ENCODE data around the gene PRKAA2.
"Not testable (repeated sequence)": the region's sequence is repeated elsewhere in the genome, so short reads cannot be mapped to it uniquely, and the experiment has no call there.

The PRKAA2 gene

DNA sequence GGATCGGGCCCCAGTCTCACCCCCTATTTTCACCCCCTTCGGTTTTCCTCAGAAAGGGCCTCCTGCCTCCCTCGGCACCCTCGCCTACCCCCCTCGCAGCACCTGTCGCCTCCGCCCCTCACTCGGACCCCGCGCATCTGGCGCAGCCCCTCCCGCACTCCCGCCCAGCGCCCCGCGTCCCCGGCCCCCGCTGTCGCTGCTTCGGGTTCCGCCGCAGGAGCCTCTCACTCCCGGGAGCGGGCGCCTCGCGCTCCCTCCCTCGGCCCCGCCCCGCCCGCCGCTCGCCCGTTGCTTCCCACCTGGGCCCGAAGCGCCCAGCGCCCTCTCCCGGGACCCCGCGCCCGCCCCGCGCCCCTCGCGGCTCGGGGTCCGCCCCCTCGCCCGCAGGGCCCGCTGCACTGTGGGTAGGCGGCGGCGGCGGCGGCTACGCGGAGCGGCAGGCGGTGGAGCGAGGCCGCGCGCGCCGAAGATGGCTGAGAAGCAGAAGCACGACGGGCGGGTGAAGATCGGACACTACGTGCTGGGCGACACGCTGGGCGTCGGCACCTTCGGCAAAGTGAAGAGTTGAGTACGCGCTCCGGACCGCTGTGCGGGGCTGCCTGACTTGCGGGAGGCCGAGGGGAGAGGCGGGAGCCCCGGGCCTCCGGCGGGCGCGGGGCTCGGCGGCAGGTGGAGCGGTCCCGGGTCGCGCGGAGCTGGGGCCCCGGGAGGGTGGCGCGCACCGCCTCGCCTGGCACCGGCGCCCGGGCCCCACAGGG is at the start of gene PRKAA2:
TSS of gene PRKAA2 (plus strand) at position 396 of the 758 bp plus-strand sequence. CDS start at position 470, 74 bp downstream.
- DNase-seq (ENCODE audit: low read depth), result peak; percentile 24

DNA sequence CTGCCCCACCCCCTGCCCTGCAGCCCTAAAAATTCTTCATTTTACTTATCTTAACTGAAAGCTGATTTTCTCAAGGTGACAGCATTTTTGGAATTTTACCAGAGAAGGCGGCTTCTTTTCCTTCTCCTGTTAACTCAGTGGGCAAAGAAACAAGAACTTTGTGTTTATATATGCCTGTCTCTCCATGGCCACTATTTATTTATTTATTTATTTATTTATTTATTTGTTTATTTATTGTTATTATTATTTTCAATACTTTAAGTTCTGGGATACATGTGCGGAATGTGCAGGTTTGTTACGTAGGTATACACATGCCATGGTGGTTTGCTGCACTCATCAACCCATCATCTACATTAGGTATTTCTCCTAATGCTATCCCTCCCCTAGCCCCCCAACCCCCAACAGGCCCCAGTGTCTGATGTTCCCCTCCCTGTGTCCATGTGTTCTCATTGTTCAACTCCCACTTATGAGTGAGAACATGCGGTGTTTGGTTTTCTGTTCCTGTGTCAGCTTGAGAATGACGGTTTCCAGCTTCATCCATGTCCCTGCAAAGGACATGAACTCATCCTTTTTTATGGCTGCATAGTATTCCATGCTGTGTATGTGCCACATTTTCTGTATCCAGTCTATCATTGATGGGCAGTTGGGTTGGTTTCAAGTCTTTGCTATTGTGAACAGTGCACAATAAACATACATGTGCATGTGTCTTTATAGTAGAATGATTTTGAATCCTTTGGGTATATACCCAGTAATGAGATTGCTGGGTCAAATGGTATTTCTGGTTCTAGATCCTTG is 49.5 kb upstream of the PRKAA2 start:
- DNase-seq (ENCODE audit: low read depth), result not testable (repeated sequence)

DNA sequence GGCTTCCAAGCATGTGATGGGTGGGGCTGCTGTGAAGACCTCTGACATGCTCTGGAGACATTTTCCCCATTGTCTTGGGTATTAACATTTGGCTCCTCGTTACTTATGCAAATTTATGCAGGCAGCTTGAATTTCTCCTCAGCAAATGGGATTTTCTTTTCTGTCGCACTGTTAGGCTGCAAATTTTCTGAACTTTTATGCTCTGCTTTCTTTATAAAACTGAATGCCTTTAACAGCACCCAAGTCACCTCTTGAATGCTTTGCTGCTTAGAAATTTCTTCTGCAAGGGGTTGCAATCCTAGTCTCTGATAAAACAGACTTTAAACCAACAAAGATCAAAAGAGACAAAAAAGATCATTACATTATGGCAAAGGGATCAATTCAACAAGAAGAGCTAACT is 35.0 kb upstream of the PRKAA2 start:
- DNase-seq (ENCODE audit: low read depth), result not testable (repeated sequence)

DNA sequence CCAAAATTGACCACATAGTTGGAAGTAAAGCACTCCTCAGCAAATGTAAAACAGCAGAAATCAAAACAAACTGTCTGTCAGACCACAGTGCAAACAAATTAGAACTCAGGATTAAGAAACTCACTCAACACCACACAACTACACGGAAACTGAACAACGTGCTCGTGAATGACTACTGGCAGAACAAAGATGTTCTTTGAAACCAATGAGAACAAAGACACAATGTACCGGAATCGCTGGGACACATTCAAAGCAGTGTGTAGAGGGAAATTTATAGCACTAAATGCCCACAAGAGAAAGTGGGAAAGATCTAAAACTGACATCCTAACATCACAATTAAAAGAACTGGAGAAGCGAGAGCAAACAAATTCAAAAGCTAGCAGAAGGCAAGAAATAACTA is 34.3 kb upstream of the PRKAA2 start:
- DNase-seq (ENCODE audit: low read depth), result not testable (repeated sequence)

DNA sequence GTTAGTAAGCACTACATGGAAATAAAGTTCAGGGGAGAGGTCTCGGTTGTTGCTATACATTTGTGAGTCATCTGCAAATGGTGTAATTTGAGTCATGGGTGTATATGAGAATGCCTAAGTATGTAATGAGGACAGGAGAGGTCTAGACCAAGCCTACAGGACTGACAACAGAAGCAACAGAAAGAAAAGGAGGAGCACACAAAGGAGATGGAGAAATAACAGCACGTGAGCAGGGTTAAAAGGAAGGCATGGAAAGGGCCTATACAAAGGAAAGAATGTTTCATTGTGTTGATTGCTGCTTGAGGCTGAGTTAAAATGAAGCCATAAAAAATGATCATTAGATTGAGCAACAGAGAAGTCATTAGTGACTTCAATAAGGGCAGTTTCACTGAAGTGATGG is 28.0 kb upstream of the PRKAA2 start:
- DNase-seq (ENCODE audit: low read depth), result no peak

DNA sequence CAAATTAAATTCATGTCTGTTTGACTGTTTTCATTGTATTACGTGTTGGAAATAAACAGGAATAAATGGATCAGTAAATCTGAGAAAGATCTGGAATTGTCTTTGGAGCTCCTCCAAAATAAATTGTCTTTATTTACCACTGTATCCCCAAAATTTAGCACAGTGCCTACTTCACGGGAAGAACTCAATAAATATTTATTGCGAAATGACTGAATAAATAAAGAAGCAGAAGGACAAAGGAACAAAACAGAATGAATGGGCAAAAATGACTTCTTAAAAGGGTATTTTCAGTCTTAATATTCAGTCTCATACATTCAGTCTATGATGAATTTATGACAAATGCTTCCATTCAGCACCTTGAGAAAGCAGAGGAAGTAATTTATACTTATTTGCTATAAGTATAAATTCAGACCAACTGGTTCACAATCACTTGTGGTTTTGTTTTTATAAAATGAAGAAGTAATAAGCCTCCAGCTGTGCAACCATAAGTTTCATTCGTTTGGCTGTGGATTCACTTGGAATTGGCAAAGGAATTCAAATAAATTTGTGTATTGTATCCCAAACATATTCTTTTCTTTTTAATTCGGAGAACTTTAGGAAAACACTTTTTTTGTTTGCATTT is 19.2 kb upstream of the PRKAA2 start:
- DNase-seq (ENCODE audit: low read depth), result no peak

DNA sequence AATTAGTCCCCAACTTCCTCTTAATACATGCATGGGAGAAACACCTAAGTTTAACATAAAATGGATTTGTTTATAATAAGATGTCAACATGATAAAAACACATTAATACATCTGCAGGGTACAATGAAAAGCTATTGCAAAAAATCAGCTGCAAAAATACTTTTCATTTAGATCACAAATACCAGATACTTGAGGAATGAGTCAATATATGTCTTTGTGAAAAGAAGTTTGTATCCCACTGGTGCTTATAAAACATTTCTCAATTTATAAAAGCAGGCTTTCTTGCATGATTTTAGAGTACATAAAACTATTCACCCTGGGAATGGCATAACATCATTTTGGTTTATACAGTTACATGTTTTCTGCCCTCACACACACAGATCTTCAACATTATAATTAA is 18.6 kb upstream of the PRKAA2 start:
- peak; percentile 49 for DNase-seq (ENCODE audit: low read depth)

DNA sequence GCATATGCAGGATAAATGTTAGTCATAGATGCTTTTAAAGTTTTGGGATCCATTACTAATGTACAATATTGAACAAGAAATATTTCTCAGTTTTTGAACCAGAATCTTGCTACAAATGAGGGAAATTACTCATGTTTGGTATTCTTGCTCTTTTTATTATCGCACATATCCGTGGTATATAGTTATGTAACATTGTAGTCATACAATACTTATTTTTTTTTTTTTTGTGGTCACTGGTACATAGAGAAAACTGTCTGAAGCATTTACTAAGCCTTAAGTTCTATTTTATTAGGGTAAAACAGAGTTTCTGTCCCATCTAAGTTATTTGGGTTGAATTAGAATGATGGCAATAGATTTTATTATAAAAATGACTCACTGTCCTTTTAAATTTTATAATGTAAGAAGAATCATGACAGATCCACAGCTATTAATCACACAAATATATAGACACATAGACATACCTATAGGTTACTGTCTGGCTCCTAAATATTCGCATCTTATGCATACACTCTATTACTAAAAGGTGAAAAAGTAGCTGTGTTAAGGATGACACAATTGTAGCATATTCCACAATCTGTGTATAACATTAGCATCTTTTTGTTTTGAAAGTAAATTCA is 18.0 kb upstream of the PRKAA2 start:
- DNase-seq (ENCODE audit: low read depth), result no peak

DNA sequence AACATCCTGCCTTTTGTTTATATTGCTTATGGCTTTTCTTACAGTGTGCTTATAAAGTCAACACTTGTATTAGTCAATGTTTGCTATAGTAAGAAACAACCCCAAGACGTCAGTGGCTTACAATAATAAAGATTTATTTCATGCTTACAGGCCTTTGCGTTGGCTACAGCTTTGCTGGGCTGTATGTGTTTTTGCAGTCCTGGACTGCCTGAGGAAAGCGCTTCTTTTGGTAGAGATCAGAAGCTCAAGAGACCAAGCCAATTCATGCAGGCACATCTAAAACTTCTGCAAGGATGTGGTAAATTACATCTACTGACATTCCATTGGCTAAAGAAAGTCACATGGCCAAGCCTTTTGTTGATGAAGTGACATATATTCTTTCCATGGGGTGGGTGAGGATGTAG is 17.5 kb upstream of the PRKAA2 start:
- no peak for DNase-seq (ENCODE audit: low read depth)

DNA sequence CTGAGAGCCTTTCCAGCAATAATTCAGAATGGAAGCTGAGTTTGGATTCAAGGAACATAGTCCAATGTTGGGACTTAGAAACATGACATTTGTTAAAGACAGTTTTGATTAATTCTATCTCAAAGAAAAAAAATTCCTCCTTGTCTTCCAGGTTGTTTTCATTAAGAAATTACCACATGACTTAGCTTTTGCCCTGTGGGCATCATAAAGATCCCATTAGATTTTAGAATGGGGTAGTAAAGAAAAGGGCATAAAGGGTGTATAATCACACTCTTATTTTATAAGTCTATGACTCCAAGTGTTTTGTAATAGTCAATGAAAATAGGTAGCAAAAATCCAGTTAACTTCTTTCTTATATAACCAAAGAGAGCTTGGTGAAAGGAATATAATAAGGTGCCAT is 14.3 kb upstream of the PRKAA2 start:
- DNase-seq (ENCODE audit: low read depth), result no peak

DNA sequence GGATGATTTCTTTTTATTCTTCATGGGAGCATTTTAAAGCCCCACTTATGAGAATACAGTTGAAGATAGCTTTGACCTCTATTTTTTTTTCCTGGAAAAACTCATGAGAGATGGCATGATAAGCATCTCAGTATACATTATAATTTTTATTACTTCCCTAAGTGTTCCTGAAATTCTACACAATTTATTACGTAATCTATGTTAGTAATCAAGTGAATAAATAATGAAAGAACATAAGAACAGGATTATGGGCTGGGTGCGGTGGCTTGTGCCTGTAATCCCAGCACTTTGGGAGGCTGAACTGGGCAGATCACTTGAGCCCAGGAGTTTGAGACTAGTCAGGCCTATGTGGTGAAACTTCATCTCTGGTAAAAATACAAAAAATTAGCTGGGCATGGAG is 13.2 kb upstream of the PRKAA2 start:
- DNase-seq (ENCODE audit: low read depth), result no peak

DNA sequence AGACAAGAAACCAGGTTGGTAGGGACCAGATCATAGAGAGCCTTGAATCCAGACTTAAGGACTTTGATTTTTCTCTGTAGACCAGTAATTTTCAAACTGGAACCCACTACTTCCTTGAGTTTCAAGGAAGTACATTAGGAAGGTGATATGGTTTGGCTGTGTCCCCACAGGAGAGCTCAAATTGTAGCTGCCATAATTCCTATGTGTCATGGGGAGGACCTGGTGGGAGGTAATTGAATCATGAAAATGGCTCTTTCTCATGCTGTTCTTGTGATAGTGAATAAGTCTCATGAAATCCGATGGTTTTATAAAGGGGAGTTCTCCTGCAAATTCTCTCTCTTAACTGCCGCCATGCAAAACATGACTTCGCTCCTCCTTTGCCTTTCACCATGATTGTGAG is 10.1 kb upstream of the PRKAA2 start:
- no peak for DNase-seq (ENCODE audit: low read depth)

DNA sequence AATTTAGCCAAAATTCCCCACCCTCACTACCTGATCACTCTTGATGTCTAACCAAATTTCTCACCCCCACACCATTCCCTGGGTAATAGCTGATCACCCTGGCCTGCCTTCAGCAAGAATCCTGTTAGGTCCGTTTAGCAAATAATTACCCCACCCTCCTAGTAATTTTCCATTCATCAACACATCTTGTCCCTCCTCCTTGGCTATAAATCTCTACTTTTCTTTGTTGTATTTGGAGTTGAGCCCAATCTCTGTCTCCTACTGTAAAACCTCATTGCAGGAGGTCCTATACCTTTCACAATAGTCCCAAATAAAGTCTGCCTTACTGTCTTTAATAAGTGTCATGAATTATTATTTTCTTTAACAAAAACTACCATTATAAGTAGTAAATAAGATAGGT is 6.9 kb upstream of the PRKAA2 start:
- no peak for DNase-seq (ENCODE audit: low read depth)

DNA sequence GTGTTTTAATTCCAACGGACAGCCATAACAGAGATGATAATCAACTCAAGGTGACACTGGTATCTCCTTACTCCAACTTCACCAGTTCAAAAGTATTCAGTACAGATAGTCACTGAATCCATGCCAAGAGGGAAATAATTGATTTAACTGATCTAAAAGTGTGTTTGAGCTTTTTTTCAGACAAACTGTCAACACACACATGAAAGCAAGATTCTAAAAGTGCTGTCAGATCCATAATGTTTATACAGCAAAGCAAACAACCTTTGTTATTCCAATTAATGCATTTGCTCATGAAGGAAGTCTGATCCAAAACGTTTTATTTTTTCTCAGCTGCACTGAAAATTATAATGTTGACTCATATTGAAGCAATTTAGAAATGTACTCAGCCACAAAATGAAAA is 5.9 kb upstream of the PRKAA2 start:
- no peak for DNase-seq (ENCODE audit: low read depth)

DNA sequence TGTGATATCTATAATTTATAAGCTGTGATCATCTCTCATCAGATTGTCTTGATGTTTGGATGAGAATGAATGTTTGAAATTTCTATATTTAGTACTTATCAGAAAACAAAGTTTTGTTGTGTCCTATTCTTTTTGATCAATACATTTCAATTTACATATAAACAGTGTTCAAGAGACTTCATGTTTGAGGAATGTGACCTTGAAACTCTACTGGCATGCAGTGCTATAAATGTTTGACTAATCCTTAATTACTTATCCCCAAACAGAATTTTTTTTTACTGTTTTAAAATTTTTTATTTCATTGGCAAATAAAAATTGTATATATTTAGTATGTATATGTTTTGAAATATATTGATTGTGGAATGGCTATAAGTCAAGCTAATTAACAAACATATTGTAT is 1.5 kb upstream of the PRKAA2 start:
- DNase-seq (ENCODE audit: low read depth), result no peak

DNA sequence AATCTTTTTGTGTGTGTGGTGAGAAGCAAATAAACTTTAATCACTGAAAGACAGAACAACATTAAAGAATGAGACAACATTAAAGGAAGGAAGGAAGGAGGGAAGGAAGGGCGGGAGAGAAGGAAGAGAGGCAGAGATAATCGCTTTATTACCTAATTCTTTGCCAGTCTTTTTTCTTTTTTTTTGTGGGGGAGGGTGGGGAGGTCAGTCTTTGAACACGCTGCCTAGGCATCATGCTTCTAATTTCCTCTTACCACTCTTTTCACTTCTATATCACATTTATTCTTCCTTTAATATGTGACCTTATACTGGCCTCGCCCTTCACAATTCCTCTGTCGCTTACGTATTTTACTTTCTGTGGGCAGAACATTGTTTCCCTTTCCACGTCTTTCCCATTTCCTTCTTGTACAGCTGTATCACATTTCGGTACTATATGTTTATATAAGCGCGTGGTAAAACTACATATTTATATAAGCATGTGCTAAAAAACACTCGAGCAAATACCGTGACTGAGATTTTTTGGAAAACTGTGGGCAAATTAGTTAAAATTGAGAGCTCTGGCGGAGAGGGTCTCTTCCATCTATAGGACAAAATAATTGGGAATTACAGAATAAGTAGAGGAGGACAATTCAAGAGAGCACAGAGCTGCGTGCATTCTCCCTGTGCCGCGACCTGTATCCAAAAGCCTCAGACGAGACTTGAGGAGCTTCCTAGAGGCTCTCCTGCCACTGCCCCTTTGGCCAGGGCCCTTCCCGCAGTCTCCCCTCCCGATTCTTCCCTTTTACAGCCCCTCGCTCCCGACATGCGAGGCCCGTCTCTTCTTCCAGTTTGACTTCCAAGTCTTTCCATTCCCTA is 823 bp upstream of the PRKAA2 start:
- DNase-seq (ENCODE audit: low read depth), result peak; percentile 38

DNA sequence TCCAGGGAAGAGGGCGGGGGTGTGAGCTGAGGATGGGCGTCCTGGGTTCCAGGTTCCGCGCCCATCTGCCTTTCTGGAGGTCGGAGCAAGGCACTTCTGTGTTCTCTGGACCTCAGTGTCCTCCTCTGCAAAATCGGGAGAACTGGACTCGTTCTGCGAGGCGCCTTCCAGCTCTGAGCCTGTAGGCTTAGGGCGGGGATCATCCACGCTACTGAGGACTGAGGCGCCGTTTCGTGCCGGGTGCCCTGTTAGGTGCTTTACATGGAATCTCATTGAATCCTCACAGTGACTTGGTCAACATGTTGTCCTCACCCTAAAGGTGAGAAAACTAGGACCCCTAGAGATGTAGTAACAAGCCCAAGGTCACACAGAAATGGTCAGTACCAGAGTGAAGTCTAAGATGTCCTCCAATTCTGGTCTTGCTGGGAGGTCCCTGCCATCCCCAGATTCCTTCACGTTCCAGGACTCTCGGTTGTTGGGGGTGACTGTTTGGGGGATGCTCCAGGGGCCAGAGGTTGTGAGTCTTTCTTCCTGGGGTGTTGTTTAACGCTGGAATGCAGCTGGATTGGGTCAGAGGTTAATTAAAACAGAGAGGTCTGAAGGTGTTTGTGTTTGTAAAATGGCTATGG is 677 bp downstream of the PRKAA2 start:
- DNase-seq (ENCODE audit: low read depth), result no peak

DNA sequence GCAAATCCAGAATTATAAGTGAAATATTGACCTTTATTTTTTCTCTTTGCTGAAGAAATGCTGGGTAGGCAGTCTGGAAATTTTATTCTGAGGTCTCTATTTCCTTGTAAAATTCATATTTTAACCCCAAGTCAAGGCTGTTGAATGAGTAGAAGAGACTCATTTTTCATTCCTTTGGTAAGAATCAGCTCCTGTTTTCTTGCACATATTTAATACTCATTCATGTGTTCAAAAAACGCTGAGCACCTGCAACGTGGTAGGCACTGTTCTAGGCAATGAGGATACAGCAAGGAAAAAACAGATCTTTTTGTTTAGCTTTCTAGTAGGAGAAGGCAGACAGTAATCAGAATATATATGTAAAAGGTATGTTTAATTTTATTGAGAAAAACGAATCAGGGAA is 1.5 kb downstream of the PRKAA2 start:
- no peak for DNase-seq (ENCODE audit: low read depth)

DNA sequence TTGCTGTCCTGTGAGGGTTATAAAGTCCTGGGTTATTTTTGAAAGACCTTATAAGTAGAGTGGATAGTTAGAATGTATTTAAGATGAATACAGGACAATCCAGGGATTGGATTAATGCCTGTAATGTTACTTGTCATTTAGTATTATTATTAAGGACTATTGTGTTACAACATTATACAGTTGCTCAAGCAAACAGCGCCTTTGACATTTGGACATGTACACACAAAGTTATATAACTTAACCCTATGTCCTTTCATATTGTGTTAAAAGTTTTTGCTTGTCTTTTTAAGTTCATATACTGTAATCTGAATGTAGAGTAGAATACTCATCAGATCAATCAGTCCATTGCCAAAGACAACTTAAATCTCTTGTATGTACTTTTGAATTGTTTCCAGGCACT is 2.0 kb downstream of the PRKAA2 start:
- DNase-seq (ENCODE audit: low read depth), result no peak

DNA sequence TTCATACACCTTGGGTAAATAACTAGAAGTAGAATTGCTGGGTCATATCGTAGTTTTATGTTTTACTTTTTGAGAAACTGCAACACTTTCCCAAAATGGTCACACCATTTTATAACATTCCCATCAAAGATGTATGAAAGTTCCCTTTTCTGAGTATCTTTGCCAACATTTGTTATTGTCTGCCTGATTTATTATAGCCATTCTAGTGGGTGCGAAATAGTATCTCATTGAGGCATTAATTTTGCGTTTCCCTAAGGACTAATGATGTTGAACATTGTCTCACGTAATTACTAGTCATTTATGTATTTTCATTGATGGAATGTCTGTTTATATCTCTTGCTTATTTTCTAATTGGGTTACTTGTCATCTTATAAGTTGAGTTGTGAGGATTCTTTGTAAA is 3.4 kb downstream of the PRKAA2 start:
- no peak for DNase-seq (ENCODE audit: low read depth)
